ENCODE measurements around the gene GPC5. TPM values are rescaled to one million over a fixed set of nuclear protein-coding genes. Genes with fewer than 3 reads are reported as not detected.

Gene GPC5
- total and polyA plus RNA-seq, 2 donors (not counting 3 experiments of a cell fraction or from before 2014, with no cell fraction given) = 0.59 to 0.97 TPM

DNA sequence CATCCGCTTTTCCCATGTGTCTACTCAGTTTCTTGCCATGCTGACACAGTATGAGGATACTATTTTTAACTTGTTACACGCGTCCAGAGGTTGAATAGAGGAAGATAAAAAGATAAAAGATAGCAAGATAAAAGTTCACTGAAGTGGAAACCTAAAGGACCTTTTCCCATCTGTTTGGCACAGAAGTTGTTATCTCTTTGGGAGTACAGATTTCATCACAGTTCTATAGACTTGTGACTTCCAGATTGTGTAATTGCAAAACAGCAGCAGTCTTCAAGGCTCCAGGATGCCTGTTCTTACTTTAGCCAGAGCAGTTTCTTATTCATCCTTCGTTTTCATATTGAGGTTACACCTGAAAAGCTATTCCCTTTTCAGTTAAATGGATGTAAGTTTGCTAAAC, 369.2 kb downstream of the GPC5 start:
- no peak overlapping the region for H3K27ac ChIP-seq (ENCODE audit: insufficient read depth, low read depth, low read length)
- no TSS peak for BruUV-seq (replicated peaks)
- H3K27me3 ChIP-seq (ENCODE audit: control insufficient read depth in 2 of 2, insufficient read depth in 2 of 2, low read length in 2 of 2) = no peaks in the 10 kb centered on the region
- H3K9me3 ChIP-seq (replicated peaks; ENCODE audit: control insufficient read depth, insufficient read depth, low read length) = no peaks in the 10 kb centered on the region
- H3K9ac ChIP-seq (replicated peaks; ENCODE audit: extremely low read depth, insufficient read depth, low read length) = no peak overlapping the region
- no peaks in the 10 kb centered on the region for H4K20me1 ChIP-seq (replicated peaks; ENCODE audit: control insufficient read depth, extremely low read depth, insufficient read depth, low read length)
- dilution Hi-C loops (cut with MboI; ENCODE audit: extremely low pct_ligation_motif_present, low sequenced_read_pairs) = no loop called here
- CTCF ChIA-PET = no interaction called here
- no peak overlapping the region for H3K4me2 ChIP-seq (ENCODE audit: insufficient read depth, low read length)
- no peak for DNase-seq (ENCODE audit: low read depth, low spot score)
- H3K4me3 ChIP-seq (replicated peaks in 1 of 3; ENCODE audit: insufficient read depth in 1 of 3, low read depth in 1 of 3, low read length in 3 of 3) = no peak overlapping the region
- FAIRE-seq = no peak
- TF ChIP-seq POLR2AphosphoS5 (IDR thresholded peaks at IDR 0.05; ENCODE audit: insufficient read depth, low read depth, low read length) (no peak), POLR2A (IDR thresholded peaks at IDR 0.05; ENCODE audit: low read depth, low read length) (no peak), GATA2 (IDR thresholded peaks at IDR 0.05; ENCODE audit: insufficient read depth, insufficient read length, low read depth, low read length) (no peak), EZH2 (IDR thresholded peaks at IDR 0.05; ENCODE audit: borderline replicate concordance, low read depth, low read length, severe bottlenecking) (no peak), MYC (IDR thresholded peaks at IDR 0.05; ENCODE audit: low read depth, low read length) (no peak), JUN (IDR thresholded peaks at IDR 0.05; ENCODE audit: borderline replicate concordance, insufficient read depth, insufficient read length, low read depth) (no peak), FOS (IDR thresholded peaks at IDR 0.05; ENCODE audit: borderline replicate concordance, insufficient read depth, low read length) (no peak)
- TF ChIP-seq, protein P1, sequence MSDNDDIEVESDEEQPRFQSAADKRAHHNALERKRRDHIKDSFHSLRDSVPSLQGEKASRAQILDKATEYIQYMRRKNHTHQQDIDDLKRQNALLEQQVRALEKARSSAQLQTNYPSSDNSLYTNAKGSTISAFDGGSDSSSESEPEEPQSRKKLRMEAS (IDR thresholded peaks at IDR 0.05; ENCODE audit: insufficient read depth, insufficient read length) = no peak
- TF ChIP-seq, protein P2, sequence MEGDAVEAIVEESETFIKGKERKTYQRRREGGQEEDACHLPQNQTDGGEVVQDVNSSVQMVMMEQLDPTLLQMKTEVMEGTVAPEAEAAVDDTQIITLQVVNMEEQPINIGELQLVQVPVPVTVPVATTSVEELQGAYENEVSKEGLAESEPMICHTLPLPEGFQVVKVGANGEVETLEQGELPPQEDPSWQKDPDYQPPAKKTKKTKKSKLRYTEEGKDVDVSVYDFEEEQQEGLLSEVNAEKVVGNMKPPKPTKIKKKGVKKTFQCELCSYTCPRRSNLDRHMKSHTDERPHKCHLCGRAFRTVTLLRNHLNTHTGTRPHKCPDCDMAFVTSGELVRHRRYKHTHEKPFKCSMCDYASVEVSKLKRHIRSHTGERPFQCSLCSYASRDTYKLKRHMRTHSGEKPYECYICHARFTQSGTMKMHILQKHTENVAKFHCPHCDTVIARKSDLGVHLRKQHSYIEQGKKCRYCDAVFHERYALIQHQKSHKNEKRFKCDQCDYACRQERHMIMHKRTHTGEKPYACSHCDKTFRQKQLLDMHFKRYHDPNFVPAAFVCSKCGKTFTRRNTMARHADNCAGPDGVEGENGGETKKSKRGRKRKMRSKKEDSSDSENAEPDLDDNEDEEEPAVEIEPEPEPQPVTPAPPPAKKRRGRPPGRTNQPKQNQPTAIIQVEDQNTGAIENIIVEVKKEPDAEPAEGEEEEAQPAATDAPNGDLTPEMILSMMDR (IDR thresholded peaks at IDR 0.05; ENCODE audit: extremely low read depth in 1 of 2, insufficient read depth in 1 of 2, low read depth in 1 of 2, low read length in 2 of 2) = no peak
- no peaks in the 10 kb centered on the region for H3K4me1 ChIP-seq (ENCODE audit: control insufficient read depth, extremely low read depth, insufficient read depth, low read length)
- H2AFZ ChIP-seq (ENCODE audit: low read depth, low read length) = no peak overlapping the region
- POLR2A ChIA-PET = no interaction called here
- H3K9me1 ChIP-seq (replicated peaks; ENCODE audit: control insufficient read depth, extremely low read depth, insufficient read depth, low read length) = no peaks in the 10 kb centered on the region
- no peaks in the 10 kb centered on the region for H3K36me3 ChIP-seq (ENCODE audit: control insufficient read depth in 2 of 2, extremely low read depth in 1 of 2, insufficient read depth in 2 of 2, low read length in 2 of 2)
- H3K79me2 ChIP-seq (ENCODE audit: control insufficient read depth, insufficient read depth, low read length) = no peaks in the 10 kb centered on the region
- intact Hi-C loops (cut with micrococcal nuclease) = no loop called here

All from endothelial cell of umbilical vein (primary cell).